HepG2 (cell line): ENCODE measurements around the gene ABCC5. TPM values are rescaled to one million over a fixed set of nuclear protein-coding genes. Genes with fewer than 3 reads are reported as not detected.

Experiments used
- ATAC-seq: fragments of 200-7000 bp; cut with Tn5 transposase; 3 replicates; pipeline ENCODE4 v1.9.1; 2020; ENCODE audit warnings: mild to moderate bottlenecking, moderate library complexity
- BruUV-seq: library from RNA; stranded (reverse); fragments of 400-500 nt; replicated peaks from 2 replicates; lab custom pipeline; 2021; lab: Mats Ljungman, UMichigan
- CTCF ChIA-PET: fragments of 300-600 bp; formaldehyde crosslinking; extraction: SDS; loops from one replicate; lab custom pipeline; 2021; ENCODE audit warnings: low total read pairs, inconsistent platforms, low intra/inter-chr PET ratio; lab: Yijun Ruan, JAX
- POLR2A ChIA-PET: fragments of 350-600 bp; sonication (Branson Sonifier 250); formaldehyde crosslinking; loops from one replicate; lab custom pipeline; 2020; ENCODE audit warnings: antibody characterized with exemption, inconsistent platforms; lab: Yijun Ruan, JAX
- DNase-seq: peaks from one replicate; pipeline ENCODE4 v3.0.0-alpha.2; 2015; ENCODE audit warnings: low spot score
- FAIRE-seq: peaks from 3 replicates; lab custom pipeline; 2011; peaks lifted over from hg19 to GRCh38; lab: Jason Lieb, UNC
- H2AFZ ChIP-seq: one replicate; pipeline ENCODE4 v1.6.1; 2011; ENCODE audit warnings: low read length, inconsistent platforms
- H3K27ac ChIP-seq: fragments of 300-600 bp; 3 replicates; pipeline ENCODE4 v1.8.0; 2011; ENCODE audit warnings: mixed run types, mild to moderate bottlenecking, mixed read lengths, low read length, inconsistent platforms; ENCODE audit not compliant: insufficient read depth; ENCODE audit errors: extremely low read length
- H3K27me3 ChIP-seq, 2 experiments: fragments of 200-600 bp in 1 of 2; 2 replicates in 1 of 2; 3 replicates in 1 of 2; pipeline versions ENCODE4 v1.6.0 to v1.8.0; 2011; ENCODE audit warnings: low read length in 2 of 2, mild to moderate bottlenecking in 2 of 2, moderate library complexity in 2 of 2, inconsistent platforms in 1 of 2; ENCODE audit not compliant: insufficient read depth in 2 of 2, control insufficient read depth in 1 of 2
- H3K36me3 ChIP-seq, 2 experiments: fragments of 200-600 bp in 1 of 2; replicated peaks in 1 of 2; 2 replicates in 1 of 2; 3 replicates in 1 of 2; pipeline versions ENCODE4 v1.5.1 to v1.8.0; 2011; ENCODE audit warnings: low read length in 2 of 2, inconsistent platforms in 1 of 2; ENCODE audit not compliant: insufficient read depth in 2 of 2, control insufficient read depth in 1 of 2
- H3K4me1 ChIP-seq: 2 replicates; pipeline ENCODE4 v1.5.1; 2012; ENCODE audit warnings: low read length, inconsistent platforms; ENCODE audit not compliant: insufficient read depth
- H3K4me2 ChIP-seq: 2 replicates; pipeline ENCODE4 v1.6.0; 2011; ENCODE audit warnings: low read depth, low read length, inconsistent platforms
- H3K4me3 ChIP-seq, 3 experiments: fragments of 200-600 bp in 1 of 3; sonication (generic), shearing (Covaris generic) in 1 of 3; replicated peaks in 1 of 3; 2 replicates each; pipeline ENCODE4 v1.5.1; 2011 to 2016; ENCODE audit warnings: low read length in 3 of 3, inconsistent platforms in 2 of 3, low read depth in 2 of 3, mild to moderate bottlenecking in 2 of 3, control low read depth in 1 of 3, mixed read lengths in 1 of 3; ENCODE audit not compliant: insufficient read depth in 1 of 3
- H3K79me2 ChIP-seq: one replicate; pipeline ENCODE4 v1.6.1; 2011; ENCODE audit warnings: low read length, inconsistent platforms; ENCODE audit not compliant: insufficient read depth
- H3K9ac ChIP-seq: 2 replicates; pipeline ENCODE4 v1.6.0; 2011; ENCODE audit warnings: mild to moderate bottlenecking, low read depth, low read length, inconsistent platforms; ENCODE audit not compliant: insufficient read depth
- H3K9me3 ChIP-seq: 2 replicates; pipeline ENCODE4 v1.5.1; 2012; ENCODE audit warnings: mild to moderate bottlenecking, low read length
- H4K20me1 ChIP-seq: 2 replicates; pipeline ENCODE4 v1.6.0; 2011; ENCODE audit warnings: inconsistent platforms, mild to moderate bottlenecking, low read length, moderate library complexity; ENCODE audit not compliant: insufficient read depth
- CHD2 ChIP-seq: IDR thresholded peaks from 2 replicates; pipeline ENCODE4 v1.6.1; 2011; ENCODE audit warnings: low read depth, low read length, improper control_type of control experiment
- NFAT5 ChIP-seq: sonication (generic); formaldehyde crosslinking; IDR thresholded peaks from 2 replicates; pipeline ENCODE4 v1.4.0; 2020; ENCODE audit warnings: missing genetic modification reagents
- NFATC3 ChIP-seq: sonication (generic); formaldehyde crosslinking; IDR thresholded peaks from 2 replicates; pipeline ENCODE4 v1.5.1; 2020; ENCODE audit warnings: mild to moderate bottlenecking, missing genetic modification reagents
- PLSCR1 ChIP-seq: sonication (generic); formaldehyde crosslinking; IDR thresholded peaks from 2 replicates; pipeline ENCODE4 v1.5.0; 2020; ENCODE audit warnings: missing genetic modification reagents, mild to moderate bottlenecking, borderline replicate concordance
- TRIM24 ChIP-seq: sonication (generic); formaldehyde crosslinking; IDR thresholded peaks from 2 replicates; pipeline ENCODE4 v1.8.0; 2022; ENCODE audit warnings: mild to moderate bottlenecking, missing genetic modification reagents
- ZNF281 ChIP-seq: sonication (generic); formaldehyde crosslinking; IDR thresholded peaks from 2 replicates; pipeline ENCODE4 v1.4.0; 2020; ENCODE audit warnings: missing genetic modification reagents, borderline replicate concordance
- ZNF704 ChIP-seq: sonication (generic); formaldehyde crosslinking; IDR thresholded peaks from 2 replicates; pipeline ENCODE4 v1.8.1; 2023; ENCODE audit warnings: mild to moderate bottlenecking, inconsistent platforms, moderate library complexity, missing genetic modification reagents, borderline replicate concordance
- WGBS: methylation state at CpG from one replicate; pipeline ENCODE4 v1.1.6; 2017; ENCODE audit warnings: low lambda C conversion rate; 5-methylcytosine and 5-hydroxymethylcytosine counted together
- in situ Hi-C: cut with HindIII; loops from 2 replicates; pipeline ENCODE4 v1.10.0; 2017; ENCODE audit warnings: low pct_unique_long_range_greater_than_20kb; ENCODE audit not compliant: extremely low pct_ligation_motif_present
- intact Hi-C: fragments of 100-400 bp; cut with micrococcal nuclease; formaldehyde crosslinking; loops from one replicate; pipeline ENCODE4 v1.10.0; 2022; ENCODE audit not compliant: unreplicated experiment
- polyA plus RNA-seq, 8 experiments: library from polyadenylated mRNA; depleted of rRNA in 3 of 8; stranded (reverse) in 7 of 8; unstranded in 1 of 8; fragments of >200 nt; fragmentation: Illumina TruSeq in 4 of 8; extraction: Trizol in 4 of 8; gene quantifications; 2 replicates each; pipeline versions ENCODE4 v1.2.1 to v1.2.3, GENCODE V29; 2011 to 2016; ENCODE audit warnings: low read depth in 4 of 8, missing spikeins in 1 of 8, mixed read lengths in 1 of 8; ENCODE audit not compliant: insufficient read depth in 1 of 8
- total RNA-seq, 5 experiments: library from RNA; depleted of rRNA; stranded (reverse); fragments of >200 nt; fragmentation: Illumina TruSeq; extraction: Trizol; gene quantifications; 2 replicates each; pipeline ENCODE4 v1.2.3, GENCODE V29; 2016; ENCODE audit warnings: low read depth in 1 of 5

The ABCC5 gene
- total and polyA plus RNA-seq, 2 of the 13 experiments (the other 11 are each of a cell fraction or from before 2014, with no cell fraction given), result 12.5 to 12.7 TPM

GRCh38 chr3:184059424-184059823 is 41.7 kb upstream of the ABCC5 start:
- no TSS peak for BruUV-seq
- no peak for FAIRE-seq

GRCh38 chr3:184058029-184058428 is 40.3 kb upstream of the ABCC5 start:
- no TSS peak for BruUV-seq
- DNase-seq, result no peak
- no peak for ATAC-seq
- H3K4me2 ChIP-seq, result no peak overlapping the region
- H3K4me1 ChIP-seq, result no peaks in the 10 kb centered on the region
- in situ Hi-C loops, result no loop called here
- no peaks in the 10 kb centered on the region for H3K79me2 ChIP-seq
- CTCF ChIA-PET, result no interaction called here
- H3K36me3 ChIP-seq, result no peaks in the 10 kb centered on the region
- no peaks in the 10 kb centered on the region for H3K9me3 ChIP-seq
- WGBS, result 22% methylated on average over 9 of the region's 9 CpGs
- intact Hi-C loops, result no loop called here
- POLR2A ChIA-PET, result no interaction called here
- peaks cover 0 to 16% of the 10 kb centered on the region in 2 experiments; a peak in 3 of 5 replicates for H3K27me3 ChIP-seq
- no peak overlapping the region for H2AFZ ChIP-seq
- H3K4me3 ChIP-seq, result no peak overlapping the region
- FAIRE-seq, result no peak
- H3K9ac ChIP-seq, result no peak overlapping the region
- no peaks in the 10 kb centered on the region for H4K20me1 ChIP-seq
- no peak overlapping the region for H3K27ac ChIP-seq
- no peak for TF ChIP-seq NFAT5
- TF ChIP-seq ZNF281 (CRISPR knock-in tag), result no peak
- TF ChIP-seq ZNF704 (CRISPR knock-in tag), result no peak
- no peak for TF ChIP-seq TRIM24

More at GRCh38 chr3:184059424-184059823, 41.7 kb upstream of the ABCC5 start:
- Histone ChIP-seq H3K4me3 (no peak overlapping the region), H3K79me2 (no peaks in the 10 kb centered on the region), H3K27ac (no peak overlapping the region), H4K20me1 (no peaks in the 10 kb centered on the region), H3K27me3 (peaks cover 0 to 8% of the 10 kb centered on the region in 2 experiments; a peak in 4 of 5 replicates), H3K36me3 (no peaks in the 10 kb centered on the region), H3K9me3 (no peaks in the 10 kb centered on the region), H3K4me2 (no peak overlapping the region), H2AFZ (no peak overlapping the region)
- POLR2A ChIA-PET, result no interaction called here
- intact Hi-C loops, result no loop called here
- ATAC-seq (no peak), DNase-seq (no peak)
- in situ Hi-C loops, result no loop called here
- CTCF ChIA-PET, result no interaction called here
- WGBS, result 41% methylated on average over 7 of the region's 7 CpGs
- TF ChIP-seq NFATC3, result no peak
- TF ChIP-seq CHD2, result no peak
- TF ChIP-seq PLSCR1 (CRISPR knock-in tag), result no peak
- TF ChIP-seq, all 625 proteins: peak for 0
- no peak overlapping the region for H3K9ac ChIP-seq
- H3K4me1 ChIP-seq, result no peaks in the 10 kb centered on the region
